Naive thymus-derived CD4-positive, alpha-beta T cell (primary cell): ENCODE measurements around the gene SEC24B. TPM values are rescaled to one million over a fixed set of nuclear protein-coding genes. Genes with fewer than 3 reads are reported as not detected.
A peak's percentile ranks its signal among the peaks of the same experiment; 100 is the strongest.
"Not testable (repeated sequence)": the region's sequence is repeated elsewhere in the genome, so short reads cannot be mapped to it uniquely, and the experiment has no call there.

ENCODE experiments used
- ATAC-seq: fragments of 150-1000 bp; cut with Tn5 transposase; 2 replicates; pipeline ENCODE4 v1.10.0; 2021; ENCODE audit warnings: mild to moderate bottlenecking, moderate library complexity
- CTCF ChIA-PET: fragments of 350-600 bp; sonication (Branson Sonifier 250); formaldehyde crosslinking; loops from one replicate; lab custom pipeline; 2021; ENCODE audit warnings: antibody characterized with exemption; lab: Charles Lee
- POLR2A ChIA-PET: fragments of 350-600 bp; sonication (Branson Sonifier 250); formaldehyde crosslinking; loops from one replicate; lab custom pipeline; 2021; ENCODE audit warnings: antibody characterized with exemption, inconsistent platforms; lab: Charles Lee
- DNase-seq, 9 donors: peaks; one replicate each; pipeline versions ENCODE4 v3.0.0 to v3.0.0-alpha.2; 2020 to 2022; ENCODE audit warnings: mixed read lengths in 1 of 9
- H3K27ac ChIP-seq: one replicate; pipeline ENCODE4 v1.7.0; 2013; ENCODE audit warnings: mild to moderate bottlenecking, low read depth, low read length, moderate library complexity
- H3K27me3 ChIP-seq, 2 donors: one replicate each; pipeline ENCODE4 v1.7.0; 2013; ENCODE audit warnings: low read length in 2 of 2, mild to moderate bottlenecking in 2 of 2, moderate library complexity in 2 of 2; ENCODE audit not compliant: control insufficient read depth in 2 of 2, insufficient read depth in 2 of 2
- H3K36me3 ChIP-seq, 3 experiments: 1 replicate in 2 of 3; 2 replicates in 1 of 3; pipeline ENCODE4 v1.7.0; 2013; ENCODE audit warnings: low read length in 3 of 3, mild to moderate bottlenecking in 3 of 3, moderate library complexity in 1 of 3; ENCODE audit not compliant: insufficient read depth in 3 of 3, control insufficient read depth in 2 of 3
- H3K4me1 ChIP-seq, 2 donors: one replicate each; pipeline ENCODE4 v1.7.0; 2013; ENCODE audit warnings: low read length in 2 of 2, mild to moderate bottlenecking in 2 of 2, moderate library complexity in 1 of 2; ENCODE audit not compliant: control insufficient read depth in 2 of 2, insufficient read depth in 2 of 2
- H3K4me3 ChIP-seq: 2 replicates; pipeline ENCODE4 v1.7.0; 2013; ENCODE audit warnings: mild to moderate bottlenecking, low read length
- H3K9me3 ChIP-seq, 3 experiments: 1 replicate in 2 of 3; 2 replicates in 1 of 3; pipeline ENCODE4 v1.7.0; 2013; ENCODE audit warnings: low read length in 3 of 3; ENCODE audit not compliant: control insufficient read depth in 2 of 3
- H3K27ac Mint-ChIP-seq, 9 donors: one replicate each; pipeline ENCODE4 v1.8.0; 2020 to 2022; ENCODE audit warnings: mixed read lengths in 9 of 9, mild to moderate bottlenecking in 8 of 9, moderate library complexity in 5 of 9, inconsistent platforms in 2 of 9
- H3K27me3 Mint-ChIP-seq, 5 donors: one replicate each; pipeline ENCODE4 v1.8.0; 2021 to 2022; ENCODE audit warnings: mixed read lengths in 5 of 5, mild to moderate bottlenecking in 1 of 5
- H3K36me3 Mint-ChIP-seq, 5 donors: one replicate each; pipeline ENCODE4 v1.8.0; 2020 to 2022; ENCODE audit warnings: mixed read lengths in 5 of 5, mild to moderate bottlenecking in 3 of 5, inconsistent platforms in 1 of 5
- H3K4me1 Mint-ChIP-seq, 7 donors: one replicate each; pipeline ENCODE4 v1.8.0; 2020 to 2022; ENCODE audit warnings: mixed read lengths in 7 of 7, mild to moderate bottlenecking in 3 of 7, inconsistent platforms in 1 of 7
- H3K4me3 Mint-ChIP-seq, 10 donors: one replicate each; pipeline ENCODE4 v1.8.0; 2020 to 2022; ENCODE audit warnings: mild to moderate bottlenecking in 10 of 10, mixed read lengths in 10 of 10, moderate library complexity in 6 of 10, inconsistent platforms in 2 of 10
- H3K9me3 Mint-ChIP-seq, 11 donors: one replicate each; pipeline ENCODE4 v1.8.0; 2020 to 2022; ENCODE audit warnings: mixed read lengths in 11 of 11, mild to moderate bottlenecking in 4 of 11, inconsistent platforms in 1 of 11, moderate library complexity in 1 of 11
- intact Hi-C, 2 donors: fragments of 100-400 bp; cut with micrococcal nuclease; formaldehyde crosslinking; loops; one replicate each; pipeline ENCODE4 v1.15.1; 2023
- polyA plus RNA-seq, 2 donors: library from polyadenylated mRNA; unstranded; fragments of 300-500 nt; fragmentation: Illumina TruSeq; gene quantifications; one replicate each; pipeline ENCODE4 v1.2.3, GENCODE V29; 2021
- total RNA-seq, 6 experiments: library from RNA in 5 of 6; stranded (reverse) in 5 of 6; gene quantifications; 1 replicate in 5 of 6; 2 replicates in 1 of 6; pipeline ENCODE4 v1.2.3 and lab custom pipeline; 2021 to 2026

Gene SEC24B
- total and polyA plus RNA-seq, 7 experiments from 2014 or later: 14.5 to 41.8 (median 33.2) TPM

- ChIA-PET CTCF (interaction anchor here (1.1 to 1.4 kb wide), 2 partner anchors 10 to 19 kb away, joined by 3 to 4 read pairs; no protein-coding TSS in a partner anchor), POLR2A (interaction anchor here (0.6 kb wide), 1 partner anchor 12 kb away, joined by 3 read pairs; no protein-coding TSS in a partner anchor)
- H3K36me3 ChIP-seq: peaks cover 0 to 23% (median 0%) of the 10 kb centered on the region in 3 experiments
- no peak overlapping the region for H3K27ac ChIP-seq
- H3K9me3 ChIP-seq: no peaks in the 10 kb centered on the region
- Mint-ChIP-seq H3K4me1 (peaks cover 31 to 83% (median 69%) of the 10 kb centered on the region in 7 donors), H3K27me3 (no peaks in the 10 kb centered on the region), H3K36me3 (peaks cover 0 to 59% (median 56%) of the 10 kb centered on the region in 5 donors), H3K27ac (peak overlapping the region in 1 of 9 donors; percentile 2), H3K9me3 (peaks cover 0 to 3% (median 0%) of the 10 kb centered on the region in 11 donors), H3K4me3 (peak overlapping the region in 1 of 10 donors; percentile 5)
- intact Hi-C loops: no loop called here
- H3K27me3 ChIP-seq: no peaks in the 10 kb centered on the region
- DNase-seq (no peak), ATAC-seq (no peak)
- no peak overlapping the region for H3K4me3 ChIP-seq
- H3K4me1 ChIP-seq: peaks cover 3 to 4% of the 10 kb centered on the region in 2 donors
These were observed 18.1 kb downstream of the SEC24B start for GRCh38 chr4:109451544-109452273.

- H3K4me3 Mint-ChIP-seq, intact Hi-C loops, H3K27ac Mint-ChIP-seq, POLR2A ChIA-PET, H3K27me3 Mint-ChIP-seq, ATAC-seq, H3K27ac ChIP-seq, H3K9me3 ChIP-seq, H3K27me3 ChIP-seq, DNase-seq, H3K4me1 ChIP-seq, H3K9me3 Mint-ChIP-seq, H3K4me3 ChIP-seq: not testable (repeated sequence)
- Mint-ChIP-seq H3K36me3 (peaks cover 0 to 68% (median 65%) of the 10 kb centered on the region in 5 donors), H3K4me1 (peaks cover 24 to 83% (median 66%) of the 10 kb centered on the region in 7 donors)
- H3K36me3 ChIP-seq: peaks cover 0 to 23% (median 0%) of the 10 kb centered on the region in 3 experiments
- CTCF ChIA-PET: interaction anchor here (1.2 kb wide), 1 partner anchor 20 kb away, joined by 3 read pairs; the partner anchor contains the start of gene SEC24B
These were observed 19.5 kb downstream of the SEC24B start for GRCh38 chr4:109453110-109453509.

- peaks cover 8 to 42% (median 35%) of the 10 kb centered on the region in 5 donors for H3K36me3 Mint-ChIP-seq
- H3K27me3 Mint-ChIP-seq: no peaks in the 10 kb centered on the region
- intact Hi-C loops: no loop called here
- H3K9me3 Mint-ChIP-seq: peaks cover 0 to 5% (median 0%) of the 10 kb centered on the region in 11 donors
- no peaks in the 10 kb centered on the region for H3K27me3 ChIP-seq
- H3K27ac Mint-ChIP-seq: peak overlapping the region in 2 of 9 donors; percentile 10 to 33
- H3K4me3 Mint-ChIP-seq: no peak overlapping the region
- peaks cover 3 to 74% (median 46%) of the 10 kb centered on the region in 7 donors for H3K4me1 Mint-ChIP-seq
- H3K9me3 ChIP-seq: no peaks in the 10 kb centered on the region
- H3K4me1 ChIP-seq: no peaks in the 10 kb centered on the region
- ATAC-seq: no peak
- DNase-seq: no peak
- no peak overlapping the region for H3K4me3 ChIP-seq
- ChIA-PET POLR2A (no interaction called here), CTCF (interaction anchor here (0.5 to 1.0 kb wide), 2 partner anchors 30 to 186 kb away, joined by 3 to 5 read pairs; no protein-coding TSS in a partner anchor)
- peaks cover 4 to 30% (median 8%) of the 10 kb centered on the region in 3 experiments for H3K36me3 ChIP-seq
- H3K27ac ChIP-seq: peak overlapping the region; percentile 18
These were observed 28.7 kb downstream of the SEC24B start for GRCh38 chr4:109462297-109462696.

- CTCF ChIA-PET: no interaction called here
- H3K9me3 Mint-ChIP-seq: peaks cover 0 to 3% (median 0%) of the 10 kb centered on the region in 11 donors
- H3K4me3 Mint-ChIP-seq: no peak overlapping the region
- DNase-seq (no peak), ATAC-seq (no peak)
- H3K27me3 ChIP-seq: no peaks in the 10 kb centered on the region
- peaks cover 4 to 30% (median 8%) of the 10 kb centered on the region in 3 experiments for H3K36me3 ChIP-seq
- POLR2A ChIA-PET: no interaction called here
- H3K27ac ChIP-seq: no peak overlapping the region
- peaks cover 3 to 74% (median 42%) of the 10 kb centered on the region in 7 donors for H3K4me1 Mint-ChIP-seq
- intact Hi-C loops: no loop called here
- H3K27me3 Mint-ChIP-seq: no peaks in the 10 kb centered on the region
- peaks cover 8 to 38% (median 31%) of the 10 kb centered on the region in 5 donors for H3K36me3 Mint-ChIP-seq
- no peaks in the 10 kb centered on the region for H3K4me1 ChIP-seq
- H3K4me3 ChIP-seq: no peak overlapping the region
- H3K27ac Mint-ChIP-seq: peak overlapping the region in 1 of 9 donors; percentile 45
- H3K9me3 ChIP-seq: no peaks in the 10 kb centered on the region
These were observed 29.2 kb downstream of the SEC24B start for GRCh38 chr4:109462802-109463201.

DNA sequence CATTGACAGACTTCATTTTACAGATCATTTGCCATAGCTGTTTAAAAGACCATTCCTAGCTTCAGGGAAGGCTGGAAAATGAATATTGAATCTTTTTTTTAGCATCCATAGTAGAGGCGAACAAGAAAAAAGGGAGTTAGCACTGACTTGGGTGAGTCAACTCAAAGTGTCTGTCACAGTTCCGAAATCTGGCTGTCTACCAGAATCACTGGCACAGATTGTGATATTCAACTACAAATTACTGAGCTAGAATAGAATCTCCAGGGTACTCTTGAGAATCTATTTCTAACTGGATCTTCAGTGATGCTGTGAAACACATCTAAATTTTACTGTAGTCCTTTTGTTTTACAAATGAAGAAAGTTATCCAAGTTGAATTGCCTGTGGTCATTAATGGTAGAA lies 31.5 kb downstream of the SEC24B start:
- ChIA-PET POLR2A (no interaction called here), CTCF (no interaction called here)
- Mint-ChIP-seq H3K9me3 (peaks cover 0 to 1% (median 0%) of the 10 kb centered on the region in 11 donors), H3K27me3 (no peaks in the 10 kb centered on the region), H3K27ac (peak overlapping the region in 1 of 9 donors; percentile 40), H3K4me3 (no peak overlapping the region), H3K36me3 (peaks cover 8 to 43% (median 32%) of the 10 kb centered on the region in 5 donors), H3K4me1 (peaks cover 13 to 75% (median 41%) of the 10 kb centered on the region in 7 donors)
- Histone ChIP-seq H3K36me3 (peaks cover 4 to 30% (median 11%) of the 10 kb centered on the region in 3 experiments), H3K9me3 (no peaks in the 10 kb centered on the region), H3K4me3 (no peak overlapping the region), H3K4me1 (peaks cover 0 to 5% of the 10 kb centered on the region in 2 donors), H3K27me3 (no peaks in the 10 kb centered on the region), H3K27ac (no peak overlapping the region)
- DNase-seq (no peak), ATAC-seq (no peak)
- intact Hi-C loops: loop anchor here in 1 of 2 donors (2.0 kb wide), 1 partner anchor 16 kb away; no protein-coding TSS in a partner anchor

GRCh38 chr4:109469915-109470314 lies 36.3 kb downstream of the SEC24B start:
- H3K27ac ChIP-seq: no peak overlapping the region
- H3K4me1 ChIP-seq: peaks cover 0 to 5% of the 10 kb centered on the region in 2 donors
- peaks cover 3 to 4% (median 3%) of the 10 kb centered on the region in 3 experiments for H3K36me3 ChIP-seq
- Mint-ChIP-seq H3K27ac (peak overlapping the region in 2 of 9 donors; percentile 18 to 66), H3K4me3 (no peak overlapping the region), H3K36me3 (peaks cover 0 to 54% (median 21%) of the 10 kb centered on the region in 5 donors), H3K9me3 (no peaks in the 10 kb centered on the region), H3K4me1 (peaks cover 26 to 79% (median 66%) of the 10 kb centered on the region in 7 donors), H3K27me3 (no peaks in the 10 kb centered on the region)
- intact Hi-C loops: no loop called here
- CTCF ChIA-PET: no interaction called here
- H3K4me3 ChIP-seq: no peak overlapping the region
- ATAC-seq (no peak), DNase-seq (no peak)
- H3K27me3 ChIP-seq: no peaks in the 10 kb centered on the region
- H3K9me3 ChIP-seq: no peaks in the 10 kb centered on the region
- POLR2A ChIA-PET: interaction anchor here (1.2 kb wide), 1 partner anchor 12 kb away, joined by 3 read pairs; no protein-coding TSS in a partner anchor
